ENCODE results near the gene C14orf39.

GRCh38 chr14:60502541-60502940, 16.7 kb upstream of the C14orf39 start:
- TF ChIP-seq CTCF (conservative IDR thresholded peaks at IDR 0.05; ENCODE audit: low read depth in 2 of 2) (no peak), REST (IDR thresholded peaks at IDR 0.05; ENCODE audit: unreplicated experiment) (no peak), EZH2phosphoT487 (IDR thresholded peaks at IDR 0.05; ENCODE audit: unreplicated experiment) (no peak), CREB1 (CRISPR knock-in tag; IDR thresholded peaks at IDR 0.05; ENCODE audit: low read depth) (no peak), ETS1 (IDR thresholded peaks at IDR 0.05) (no peak), POLR2AphosphoS5 (IDR thresholded peaks at IDR 0.05; ENCODE audit: low read depth) (no peak), EZH2 (IDR thresholded peaks at IDR 0.05; ENCODE audit: low read depth, unreplicated experiment) (no peak), JUNB (IDR thresholded peaks at IDR 0.05; ENCODE audit: unreplicated experiment) (no peak)

Data from GM23338 (cell line).